GM12878 (cell line): ENCODE data around the gene MRPL42. TPM values are rescaled to one million over a fixed set of nuclear protein-coding genes. Genes with fewer than 3 reads are reported as not detected.

ENCODE experiments used
- ATAC-seq: fragments of 200-7000 bp; cut with Tn5 transposase; 3 replicates; pipeline ENCODE4 v1.9.1; 2020; ENCODE audit warnings: mild to moderate bottlenecking, moderate library complexity
- BruUV-seq: library from RNA; stranded (reverse); fragments of 400-500 nt; replicated peaks from 2 replicates; lab custom pipeline; 2021; lab: Mats Ljungman, UMichigan
- CTCF ChIA-PET: fragments of 300-600 bp; sonication (Branson Sonifier 250); formaldehyde crosslinking; extraction: SDS; loops from one replicate; lab custom pipeline; 2021; ENCODE audit warnings: inconsistent platforms; lab: Yijun Ruan, JAX
- POLR2A ChIA-PET: fragments of 350-600 bp; formaldehyde crosslinking; extraction: SDS; loops from one replicate; lab custom pipeline; 2021; ENCODE audit warnings: inconsistent platforms; lab: Charles Lee
- RAD21 ChIA-PET: fragments of 300-600 bp; sonication (Branson Sonifier 250); formaldehyde crosslinking; loops from one replicate; lab custom pipeline; 2023; ENCODE audit warnings: antibody characterized with exemption; ENCODE audit not compliant: unreplicated experiment; lab: Charles Lee
- SMC1A ChIA-PET: fragments of 300-600 bp; sonication (Branson Sonifier 250); formaldehyde crosslinking; loops from one replicate; lab custom pipeline; 2023; ENCODE audit not compliant: unreplicated experiment, uncharacterized antibody; lab: Charles Lee
- DNase-seq: peaks from one replicate; pipeline ENCODE4 v3.0.0-alpha.2; 2011; ENCODE audit warnings: low read depth, low spot score
- FAIRE-seq: peaks from 3 replicates; lab custom pipeline; 2011; peaks lifted over from hg19 to GRCh38; lab: Jason Lieb, UNC
- H2AFZ ChIP-seq: 2 replicates; pipeline ENCODE4 v1.6.0; 2011; ENCODE audit warnings: low read depth, low read length, control low read depth; ENCODE audit not compliant: control insufficient read depth
- H3K27ac ChIP-seq: 2 replicates; pipeline ENCODE4 v1.5.1; 2011; ENCODE audit warnings: control low read depth; ENCODE audit not compliant: control insufficient read depth, insufficient read depth
- H3K27me3 ChIP-seq, 2 experiments: replicated peaks in 1 of 2; 2 replicates each; pipeline versions ENCODE4 v1.6.0 to v1.6.1; 2011; ENCODE audit warnings: low read length in 1 of 2; ENCODE audit not compliant: control insufficient read depth in 2 of 2, insufficient read depth in 2 of 2
- H3K36me3 ChIP-seq, 2 experiments: 2 replicates each; pipeline ENCODE4 v1.5.1; 2011; ENCODE audit warnings: low read length in 1 of 2; ENCODE audit not compliant: control insufficient read depth in 2 of 2, insufficient read depth in 2 of 2
- H3K4me1 ChIP-seq: 2 replicates; pipeline ENCODE4 v1.6.1; 2011; ENCODE audit warnings: mild to moderate bottlenecking, low read length, moderate library complexity, mixed read lengths; ENCODE audit not compliant: control insufficient read depth, insufficient read depth
- H3K4me2 ChIP-seq: 2 replicates; pipeline ENCODE4 v1.6.0; 2011; ENCODE audit warnings: control low read depth; ENCODE audit not compliant: control insufficient read depth, insufficient read depth
- H3K4me3 ChIP-seq: fragments of 200-600 bp; sonication (generic); 2 replicates; pipeline ENCODE4 v1.5.1; 2016
- H3K79me2 ChIP-seq: 2 replicates; pipeline ENCODE4 v1.6.0; 2011; ENCODE audit warnings: low read length; ENCODE audit not compliant: control insufficient read depth, insufficient read depth
- H3K9ac ChIP-seq: 2 replicates; pipeline ENCODE4 v1.8.0; 2011; ENCODE audit warnings: low read length, control low read depth, mixed read lengths; ENCODE audit not compliant: control insufficient read depth, insufficient read depth
- H3K9me3 ChIP-seq: replicated peaks from 3 replicates; pipeline ENCODE4 v1.5.1; 2011; ENCODE audit warnings: mild to moderate bottlenecking, low read length; ENCODE audit not compliant: control insufficient read depth, insufficient read depth
- H4K20me1 ChIP-seq: 2 replicates; pipeline ENCODE4 v1.6.0; 2011; ENCODE audit not compliant: control insufficient read depth, insufficient read depth
- CHD2 ChIP-seq: IDR thresholded peaks from 2 replicates; pipeline ENCODE4 v1.6.1; 2011; ENCODE audit warnings: low read depth, low read length, improper control_type of control experiment, borderline replicate concordance
- GABPA ChIP-seq: IDR thresholded peaks from 2 replicates; pipeline ENCODE4 v1.6.1; 2014; ENCODE audit warnings: antibody characterized with exemption, low read depth, mild to moderate bottlenecking, inconsistent platforms
- RAD51 ChIP-seq: fragments of 450-650 bp; IDR thresholded peaks from 2 replicates; pipeline ENCODE4 v1.6.1; 2016; ENCODE audit warnings: moderate library complexity, mild to moderate bottlenecking, inconsistent platforms
- TCF12 ChIP-seq: IDR thresholded peaks from 2 replicates; pipeline ENCODE4 v1.6.1; 2011; ENCODE audit warnings: low read depth, mild to moderate bottlenecking, low read length
- WRNIP1 ChIP-seq: IDR thresholded peaks from 2 replicates; pipeline ENCODE4 v1.6.1; 2011; ENCODE audit warnings: low read depth, low read length, improper control_type of control experiment, borderline replicate concordance
- ZNF274 ChIP-seq: IDR thresholded peaks from one replicate; pipeline ENCODE4 v1.8.0; 2011; ENCODE audit not compliant: insufficient read length, insufficient read depth
- WGBS: methylation state at CpG from one replicate; pipeline ENCODE4 v1.1.6; 2016; ENCODE audit warnings: low lambda C conversion rate; ENCODE audit not compliant: insufficient replicate concordance, insufficient coverage; ENCODE audit errors: missing lambda C conversion rate; 5-methylcytosine and 5-hydroxymethylcytosine counted together
- in situ Hi-C: fragments of 300-500 bp; cut with MboI; formaldehyde crosslinking; loops from 9 replicates; pipeline ENCODE4 v1.14.3; 2018; ENCODE audit warnings: mixed read lengths
- intact Hi-C: fragments of 100-400 bp; cut with micrococcal nuclease; formaldehyde crosslinking; loops from one replicate; pipeline ENCODE4 v1.14.2; 2022; ENCODE audit not compliant: unreplicated experiment
- polyA plus RNA-seq, 11 experiments: library from polyadenylated mRNA; depleted of rRNA in 4 of 11; unstranded in 6 of 11; stranded (reverse) in 5 of 11; fragments of >200 nt; fragmentation: Nextera tagmentation in 4 of 11; fragmentation: Illumina TruSeq in 1 of 11; extraction: Ambion mirVana in 4 of 11; extraction: Trizol in 1 of 11; gene quantifications; 1 replicate in 1 of 11; 2 replicates in 10 of 11; pipeline versions ENCODE4 v1.2.1 to v1.2.3, GENCODE V29; 2011 to 2016; ENCODE audit warnings: inconsistent platforms in 2 of 11, missing spikeins in 2 of 11, low read depth in 1 of 11
- total RNA-seq, 4 experiments: library from RNA; depleted of rRNA in 3 of 4; stranded (reverse); fragments of >200 nt in 3 of 4; fragmentation: Illumina TruSeq in 1 of 4; extraction: Trizol in 1 of 4; gene quantifications; 2 replicates each; pipeline versions ENCODE4 v1.2.1 to v1.2.3, GENCODE V29; 2013 to 2021

MRPL42 gene
- total and polyA plus RNA-seq, 10 of the 15 experiments (the other 5 are each of a cell fraction or from before 2014, with no cell fraction given): 65.1 to 427 (median 126) TPM

DNA sequence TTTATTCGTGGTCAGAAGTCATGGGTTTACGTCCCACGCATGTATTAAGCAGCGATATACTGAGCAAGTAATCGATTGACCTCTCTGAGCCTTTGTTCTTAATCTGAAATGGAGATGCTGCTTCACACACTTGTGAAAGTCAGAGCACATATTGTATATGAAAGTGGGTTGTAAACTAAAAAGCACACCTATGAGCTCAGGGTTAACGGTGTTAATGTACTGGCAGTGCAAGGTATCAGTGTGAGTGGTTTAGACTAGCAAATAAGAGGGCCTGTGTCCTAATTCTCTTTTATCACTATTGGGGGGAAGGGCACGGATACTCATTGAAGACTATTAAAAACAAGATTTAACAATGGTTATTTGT is 676 bp downstream of the MRPL42 start:
- FAIRE-seq: no peak
- no TSS peak for BruUV-seq
- intact Hi-C loops: no loop called here

DNA sequence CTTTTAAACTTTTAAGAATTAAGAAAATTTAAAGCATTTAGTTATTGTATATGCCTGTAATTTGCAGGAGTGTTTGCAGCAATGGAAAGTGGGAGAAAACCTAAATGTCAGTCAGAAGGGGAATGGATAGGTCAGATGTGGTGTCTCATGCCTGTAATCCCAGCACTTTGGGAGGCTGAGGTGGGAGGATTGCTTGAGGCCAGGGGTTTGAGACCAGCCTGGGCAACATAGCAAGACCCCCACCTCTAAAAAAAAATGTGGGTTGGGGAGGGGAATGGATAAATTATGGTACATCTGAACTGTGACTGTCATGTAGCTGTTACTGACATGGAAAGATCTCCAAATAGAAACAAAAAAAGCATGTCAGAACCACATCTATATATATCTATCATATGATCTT is 2.1 kb downstream of the MRPL42 start:
- intact Hi-C loops: no loop called here
- no peak for FAIRE-seq
- RAD21 ChIA-PET: interaction anchor here (0.6 kb wide), 1 partner anchor 49 kb away, joined by 4 read pairs; no protein-coding TSS in a partner anchor
- in situ Hi-C loops: no loop called here
- Histone ChIP-seq H3K27ac (no peak overlapping the region), H3K9ac (no peak overlapping the region; the same call in 1 of the 2 replicates), H3K4me1 (peaks cover 3% of the 10 kb centered on the region; the same call in 1 of the 2 replicates), H3K79me2 (peaks cover 37% of the 10 kb centered on the region), H3K27me3 (no peaks in the 10 kb centered on the region), H3K36me3 (no peaks in the 10 kb centered on the region; a peak in 2 of 4 replicates), H3K4me3 (no peak overlapping the region), H4K20me1 (no peaks in the 10 kb centered on the region)
- ATAC-seq: no peak
- CTCF ChIA-PET: interaction anchor here (0.6 to 2.8 kb wide), 6 partner anchors 31 to 632 kb away, joined by 3 to 10 read pairs (median 4); no protein-coding TSS in a partner anchor
- no TSS peak for BruUV-seq
- POLR2A ChIA-PET: interaction anchor here (2.1 kb wide), 1 partner anchor 9 kb away, joined by 9 read pairs; no protein-coding TSS in a partner anchor
- SMC1A ChIA-PET: interaction anchor here (1.0 to 3.1 kb wide), 4 partner anchors 23 to 407 kb away, joined by 3 to 20 read pairs (median 10); no protein-coding TSS in a partner anchor
- no peak for DNase-seq
- TF ChIP-seq GABPA (no peak), ZNF274 (no peak), TCF12 (no peak)
- TF ChIP-seq, all 136 proteins: peak for 0
- Histone ChIP-seq H3K9me3 (no peaks in the 10 kb centered on the region), H3K4me2 (peak overlapping the region; percentile 89), H2AFZ (no peak overlapping the region)

More for the DNA sequence above, 676 bp downstream of the MRPL42 start:
- peak overlapping the region; percentile 91 for H3K27ac ChIP-seq
- CTCF ChIA-PET: interaction anchor here (0.5 to 2.3 kb wide), 16 partner anchors 9 to 651 kb away, joined by 3 to 12 read pairs (median 5); partner anchors contain the start of gene UBE2N
- ATAC-seq: peak; percentile 55
- RAD21 ChIA-PET: interaction anchor here (0.9 to 1.9 kb wide), 8 partner anchors 11 to 659 kb away, joined by 3 to 15 read pairs (median 4); no protein-coding TSS in a partner anchor
- H3K36me3 ChIP-seq: no peaks in the 10 kb centered on the region; a peak in 2 of 4 replicates
- H3K4me3 ChIP-seq: peak overlapping the region; percentile 93
- H3K9ac ChIP-seq: peak overlapping the region; percentile 94
- H3K27me3 ChIP-seq: no peaks in the 10 kb centered on the region
- TF ChIP-seq RAD51 (no peak), WRNIP1 (0 out of 2 replicates have a peak, but pooled peaks have one; percentile 39), CHD2 (0 out of 2 replicates have a peak, but pooled peaks have one; percentile 10)
- in situ Hi-C loops: no loop called here
- peak overlapping the region; percentile 100 for H2AFZ ChIP-seq
- WGBS: 1% methylated on average over 7 of the region's 7 CpGs
- H3K4me2 ChIP-seq: peak overlapping the region; percentile 89
- POLR2A ChIA-PET: interaction anchor here (0.9 to 1.2 kb wide), 5 partner anchors 19 to 49 kb away, joined by 3 to 4 read pairs (median 3); no protein-coding TSS in a partner anchor
- H4K20me1 ChIP-seq: no peaks in the 10 kb centered on the region
- H3K79me2 ChIP-seq: peaks cover 37% of the 10 kb centered on the region
- peaks cover 3% of the 10 kb centered on the region; the same call in 1 of the 2 replicates for H3K4me1 ChIP-seq
- SMC1A ChIA-PET: interaction anchor here (0.7 to 2.0 kb wide), 8 partner anchors 10 to 459 kb away, joined by 3 to 10 read pairs (median 3); no protein-coding TSS in a partner anchor
- no peak for DNase-seq
- H3K9me3 ChIP-seq: no peaks in the 10 kb centered on the region
